Measurements from ENCODE around the gene EML3. TPM values are rescaled to one million over a fixed set of nuclear protein-coding genes. Genes with fewer than 3 reads are reported as not detected.

Gene EML3
- total and polyA plus RNA-seq, 9 donors: 10.7 to 27.7 (median 19.9) TPM

DNA sequence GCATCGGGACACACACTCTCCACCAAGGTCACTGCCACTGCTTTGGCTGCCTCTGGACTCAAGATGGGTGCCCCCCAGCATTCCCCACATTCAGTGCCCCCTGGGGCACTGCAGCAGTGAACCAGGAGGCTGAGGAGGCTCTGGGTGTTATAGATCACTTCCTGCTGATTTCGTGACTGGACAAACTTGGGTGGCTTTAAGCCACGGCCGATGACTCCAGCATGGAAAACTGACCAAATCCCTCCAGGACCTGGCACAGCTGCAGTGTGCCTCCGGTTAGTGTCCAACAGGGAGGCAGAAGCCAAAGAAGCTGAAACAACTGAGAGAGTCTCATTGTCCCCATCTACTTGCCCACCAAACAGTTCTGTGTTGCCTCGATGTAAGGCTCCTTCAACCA lies 35.0 kb upstream of the EML3 start:
- H3K27ac ChIP-seq (ENCODE audit: low read length): no peak overlapping the region
- H3K4me3 ChIP-seq (ENCODE audit: low read length): no peak overlapping the region
- WGBS (ENCODE audit: insufficient coverage): 86% methylated on average over 5 of the region's 6 CpGs
- H3K36me3 ChIP-seq (ENCODE audit: control insufficient read depth, insufficient read depth, low read length): peaks cover 48% of the 10 kb centered on the region
- no peaks in the 10 kb centered on the region for H3K27me3 ChIP-seq (ENCODE audit: control insufficient read depth, insufficient read depth, low read length)
- DNase-seq: no peak
- H3K4me1 ChIP-seq (ENCODE audit: control insufficient read depth, insufficient read depth, low read length): peaks cover 28% of the 10 kb centered on the region
- H3K9me3 ChIP-seq (replicated peaks; ENCODE audit: control insufficient read depth, low read depth, low read length): no peaks in the 10 kb centered on the region

DNA sequence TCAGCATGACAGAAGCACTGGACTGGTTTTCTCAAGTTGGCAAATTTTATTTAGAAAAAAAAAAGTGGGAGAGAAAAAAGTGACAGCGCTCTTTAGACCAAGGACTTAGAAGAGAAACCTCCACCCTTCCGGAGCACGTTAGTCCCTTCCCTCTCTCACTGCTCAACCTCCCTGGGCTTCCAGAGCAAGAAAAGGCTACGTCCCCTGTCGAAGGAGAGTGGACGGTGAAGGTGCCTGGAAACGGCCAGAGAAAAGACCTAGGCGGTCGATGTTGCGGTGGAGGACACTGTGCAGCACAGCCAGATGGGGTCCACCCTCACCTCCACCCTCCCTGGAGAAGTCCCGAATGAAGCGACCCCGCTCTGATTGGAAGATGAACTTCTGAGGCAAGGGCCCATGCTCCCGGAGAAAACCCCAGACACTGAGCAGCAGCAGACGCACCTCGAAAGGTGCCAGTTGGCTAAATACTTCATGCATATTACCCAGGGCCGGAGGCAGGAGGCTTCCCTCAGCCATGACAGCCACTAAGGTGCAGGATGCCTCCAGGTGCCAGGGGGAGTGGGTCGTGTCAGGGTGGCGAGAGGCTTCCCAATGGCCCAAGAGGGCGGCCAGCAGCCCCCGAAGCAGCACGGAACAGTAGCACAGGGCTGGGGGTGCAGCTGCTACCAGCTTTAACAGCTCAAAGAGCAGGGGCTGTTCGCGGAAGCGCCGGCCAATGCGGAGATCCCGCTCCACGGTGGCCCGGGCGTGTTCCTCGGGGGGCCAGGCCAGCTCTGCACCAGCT lies 34.4 kb upstream of the EML3 start:
- Histone ChIP-seq H3K4me3 (ENCODE audit: low read length) (no peak overlapping the region), H3K36me3 (ENCODE audit: control insufficient read depth, insufficient read depth, low read length) (peaks cover 50% of the 10 kb centered on the region), H3K27me3 (ENCODE audit: control insufficient read depth, insufficient read depth, low read length) (no peaks in the 10 kb centered on the region), H3K4me1 (ENCODE audit: control insufficient read depth, insufficient read depth, low read length) (peaks cover 23% of the 10 kb centered on the region), H3K27ac (ENCODE audit: low read length) (peak overlapping the region; percentile 69), H3K9me3 (replicated peaks; ENCODE audit: control insufficient read depth, low read depth, low read length) (no peaks in the 10 kb centered on the region)
- WGBS (ENCODE audit: insufficient coverage): 71% methylated on average over 24 of the region's 32 CpGs
- DNase-seq: no peak

DNA sequence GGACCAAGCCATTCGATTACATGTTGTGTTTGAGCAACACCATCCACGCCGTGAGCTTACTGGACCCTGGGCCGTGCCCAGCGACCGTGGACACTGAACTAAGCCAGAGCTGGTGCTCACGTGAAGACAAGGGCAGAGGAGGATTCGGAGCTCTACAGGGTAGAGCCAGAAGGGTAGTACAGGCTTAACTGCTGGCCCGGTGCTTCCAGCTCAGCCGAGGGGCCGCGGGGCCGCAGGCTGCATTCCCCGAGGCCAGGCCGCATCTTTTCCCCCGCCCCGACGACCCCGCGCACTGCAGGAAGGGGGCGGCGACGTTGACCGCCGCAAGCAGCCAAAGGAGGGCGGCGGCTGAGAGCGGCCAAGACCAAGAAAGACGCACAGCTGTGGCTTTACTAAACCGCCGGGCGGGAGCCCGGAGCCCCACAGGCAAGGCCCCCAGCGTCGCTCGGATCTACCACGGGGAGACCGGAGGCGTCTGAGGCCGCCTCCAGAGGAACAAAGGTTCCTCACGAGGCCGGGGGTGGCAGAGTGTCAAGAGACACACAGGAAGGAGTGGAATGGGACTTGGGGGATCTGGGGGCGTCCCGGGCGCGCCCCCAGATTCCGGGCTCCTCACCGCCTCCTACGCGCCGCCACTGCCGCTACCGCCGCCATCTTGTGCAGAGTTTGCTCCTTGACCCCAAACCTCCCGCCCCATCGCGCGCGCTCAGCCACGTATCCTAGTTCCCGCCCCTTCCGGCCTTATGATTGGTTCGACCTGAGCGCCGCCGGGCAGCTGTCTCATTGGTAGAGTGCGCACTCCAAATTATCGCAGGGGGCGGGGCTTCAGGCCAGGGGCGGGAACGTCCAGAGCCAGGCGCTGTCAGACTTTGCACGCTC lies 33.6 kb upstream of the EML3 start, which contains the start of gene GANAB:
TSS of gene GANAB (minus strand) at position 668 of the 879 bp plus-strand sequence. CDS start at position 654, 14 bp downstream.
- Histone ChIP-seq H3K27ac (ENCODE audit: low read length) (peak within 1 kb of the TSS; percentile 99), H3K4me1 (ENCODE audit: control insufficient read depth, insufficient read depth, low read length) (peaks cover 17% of the 10 kb centered on the region), H3K36me3 (ENCODE audit: control insufficient read depth, insufficient read depth, low read length) (peaks cover 50% of the 10 kb centered on the region), H3K4me3 (ENCODE audit: low read length) (peak within 1 kb of the TSS; percentile 98), H3K27me3 (ENCODE audit: control insufficient read depth, insufficient read depth, low read length) (no peaks in the 10 kb centered on the region), H3K9me3 (replicated peaks; ENCODE audit: control insufficient read depth, low read depth, low read length) (no peaks in the 10 kb centered on the region)
- DNase-seq: peak; percentile 99
- WGBS (ENCODE audit: insufficient coverage): under 1% methylated on average over 70 of the region's 73 CpGs

DNA sequence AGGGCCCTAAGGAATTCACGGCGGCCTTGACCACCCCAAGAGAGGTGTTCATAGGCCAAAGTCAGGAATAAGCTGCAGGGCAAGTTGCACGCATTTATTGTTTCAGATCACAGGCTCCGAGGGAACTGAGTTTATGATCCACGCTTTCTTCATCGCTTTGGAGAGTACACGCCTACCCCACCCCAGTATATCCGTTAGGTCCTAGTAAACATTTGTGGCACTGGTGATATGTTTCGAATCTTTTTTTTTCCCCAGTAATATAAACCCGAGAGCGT lies 33.0 kb upstream of the EML3 start:
- Histone ChIP-seq H3K4me3 (ENCODE audit: low read length) (peak overlapping the region; percentile 98), H3K27ac (ENCODE audit: low read length) (peak overlapping the region; percentile 99), H3K36me3 (ENCODE audit: control insufficient read depth, insufficient read depth, low read length) (peaks cover 52% of the 10 kb centered on the region), H3K4me1 (ENCODE audit: control insufficient read depth, insufficient read depth, low read length) (peaks cover 17% of the 10 kb centered on the region), H3K27me3 (ENCODE audit: control insufficient read depth, insufficient read depth, low read length) (no peaks in the 10 kb centered on the region), H3K9me3 (replicated peaks; ENCODE audit: control insufficient read depth, low read depth, low read length) (no peaks in the 10 kb centered on the region)
- no peak for DNase-seq
- WGBS (ENCODE audit: insufficient coverage): 14% methylated on average over 2 of the region's 11 CpGs

DNA sequence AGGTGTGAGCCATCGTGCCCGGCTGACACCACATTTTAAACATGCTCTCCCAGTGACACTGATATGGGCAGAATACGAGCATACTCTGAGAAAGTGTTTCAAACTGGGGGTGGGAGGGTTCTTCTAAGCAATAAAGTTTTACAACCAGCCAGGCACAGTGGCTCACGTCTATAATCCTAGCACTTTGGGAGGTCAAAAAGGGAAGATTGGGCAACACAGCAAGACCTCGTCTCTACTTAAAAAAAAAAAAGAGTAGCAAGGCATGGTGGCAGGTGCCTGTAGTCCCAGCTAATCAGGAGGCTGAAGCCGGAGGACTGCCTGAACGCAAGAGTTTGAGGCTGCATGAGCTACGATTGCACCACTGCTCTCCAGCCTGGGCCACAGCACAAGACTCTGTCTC lies 31.6 kb upstream of the EML3 start:
- 77% methylated on average over 4 of the region's 8 CpGs for WGBS (ENCODE audit: insufficient coverage)
- no peaks in the 10 kb centered on the region for H3K27me3 ChIP-seq (ENCODE audit: control insufficient read depth, insufficient read depth, low read length)
- DNase-seq: no peak
- peaks cover 17% of the 10 kb centered on the region for H3K4me1 ChIP-seq (ENCODE audit: control insufficient read depth, insufficient read depth, low read length)
- H3K36me3 ChIP-seq (ENCODE audit: control insufficient read depth, insufficient read depth, low read length): peaks cover 52% of the 10 kb centered on the region
- no peak overlapping the region for H3K4me3 ChIP-seq (ENCODE audit: low read length)
- H3K9me3 ChIP-seq (replicated peaks; ENCODE audit: control insufficient read depth, low read depth, low read length): no peaks in the 10 kb centered on the region
- H3K27ac ChIP-seq (ENCODE audit: low read length): no peak overlapping the region

DNA sequence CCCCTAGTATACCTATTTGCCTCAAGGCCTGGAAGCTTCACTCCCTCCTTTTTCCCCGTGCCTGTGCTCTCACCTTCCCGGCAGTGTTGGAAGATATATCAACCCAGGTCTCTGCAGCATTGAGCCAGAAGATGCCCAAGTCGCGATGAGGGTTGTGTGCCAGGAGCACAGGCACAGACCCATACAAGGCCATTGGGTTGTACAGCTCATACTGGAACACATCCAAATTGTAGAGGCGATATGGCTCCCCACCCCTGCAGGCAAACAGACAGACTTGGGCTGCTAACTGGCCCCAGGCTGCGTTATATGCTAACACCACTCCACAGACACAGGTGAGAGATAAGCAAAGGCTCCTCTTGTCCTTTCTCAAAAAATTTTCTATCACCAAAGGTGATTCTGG lies 19.9 kb upstream of the EML3 start:
- DNase-seq: no peak
- 90% methylated on average over 3 of the region's 6 CpGs for WGBS (ENCODE audit: insufficient coverage)
- Histone ChIP-seq H3K9me3 (replicated peaks; ENCODE audit: control insufficient read depth, low read depth, low read length) (no peaks in the 10 kb centered on the region), H3K4me1 (ENCODE audit: control insufficient read depth, insufficient read depth, low read length) (no peaks in the 10 kb centered on the region), H3K4me3 (ENCODE audit: low read length) (no peak overlapping the region), H3K36me3 (ENCODE audit: control insufficient read depth, insufficient read depth, low read length) (peaks cover 94% of the 10 kb centered on the region), H3K27ac (ENCODE audit: low read length) (no peak overlapping the region), H3K27me3 (ENCODE audit: control insufficient read depth, insufficient read depth, low read length) (no peaks in the 10 kb centered on the region)

DNA sequence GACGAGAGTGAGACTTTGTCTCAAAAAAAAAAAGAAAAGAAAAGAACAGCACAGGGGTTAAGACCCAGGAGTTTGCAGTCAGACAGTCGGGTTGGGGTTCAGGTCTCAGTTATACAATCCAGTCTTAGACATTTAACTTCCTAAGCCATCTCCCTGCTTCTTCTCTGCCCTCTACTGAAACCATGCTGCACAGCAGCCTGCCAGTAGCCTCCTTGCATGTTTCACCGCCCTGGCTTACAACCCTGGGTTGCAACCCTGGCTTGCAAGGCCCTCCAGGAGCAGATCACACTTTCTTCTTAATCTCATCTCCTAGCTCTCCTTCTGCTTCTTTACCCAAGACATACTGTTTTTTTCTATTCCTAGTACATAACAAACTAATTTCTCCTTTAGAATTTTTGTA lies 15.1 kb upstream of the EML3 start:
- H3K9me3 ChIP-seq (replicated peaks; ENCODE audit: control insufficient read depth, low read depth, low read length): no peaks in the 10 kb centered on the region
- H3K27me3 ChIP-seq (ENCODE audit: control insufficient read depth, insufficient read depth, low read length): no peaks in the 10 kb centered on the region
- H3K27ac ChIP-seq (ENCODE audit: low read length): no peak overlapping the region
- DNase-seq: no peak
- WGBS (ENCODE audit: insufficient coverage): 52% methylated on average over 3 of the region's 3 CpGs
- no peak overlapping the region for H3K4me3 ChIP-seq (ENCODE audit: low read length)
- peaks cover 79% of the 10 kb centered on the region for H3K36me3 ChIP-seq (ENCODE audit: control insufficient read depth, insufficient read depth, low read length)
- no peaks in the 10 kb centered on the region for H3K4me1 ChIP-seq (ENCODE audit: control insufficient read depth, insufficient read depth, low read length)

DNA sequence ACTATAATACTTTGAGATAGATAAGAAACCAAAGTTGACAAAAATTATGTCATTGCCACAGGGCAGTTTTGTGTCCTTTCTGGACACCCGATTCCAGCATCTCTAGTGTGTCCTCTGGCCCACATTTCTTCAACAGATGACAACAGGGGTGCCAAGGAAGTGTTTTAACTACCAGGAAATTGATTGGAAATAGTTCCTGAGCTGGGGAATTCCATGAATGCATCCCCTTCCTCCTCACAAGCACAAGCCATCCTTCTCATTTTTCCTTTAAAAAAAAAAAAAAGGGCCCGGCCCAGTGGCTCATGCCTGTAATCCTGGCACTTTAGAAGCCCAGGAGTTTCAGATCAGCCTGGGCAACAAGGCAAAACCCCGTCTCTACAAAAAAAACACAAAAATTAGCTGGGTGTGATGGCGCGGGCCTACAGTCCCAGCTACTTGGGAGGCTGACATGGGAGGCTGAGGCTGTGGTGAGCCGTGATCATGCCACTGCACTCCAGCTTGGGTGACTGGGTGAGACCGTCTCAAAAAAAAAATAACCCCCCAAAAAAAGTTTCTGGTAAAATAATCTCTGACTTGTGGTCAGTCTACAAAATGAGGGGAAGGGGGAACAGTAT lies 10.0 kb upstream of the EML3 start:
- Histone ChIP-seq H3K9me3 (replicated peaks; ENCODE audit: control insufficient read depth, low read depth, low read length) (no peaks in the 10 kb centered on the region), H3K36me3 (ENCODE audit: control insufficient read depth, insufficient read depth, low read length) (peaks cover 32% of the 10 kb centered on the region), H3K4me3 (ENCODE audit: low read length) (peak overlapping the region; percentile 73), H3K4me1 (ENCODE audit: control insufficient read depth, insufficient read depth, low read length) (peaks cover 19% of the 10 kb centered on the region), H3K27me3 (ENCODE audit: control insufficient read depth, insufficient read depth, low read length) (no peaks in the 10 kb centered on the region), H3K27ac (ENCODE audit: low read length) (peak overlapping the region; percentile 96)
- DNase-seq: no peak
- no CpG with 5 or more reads among the region's 7 CpGs for WGBS (ENCODE audit: insufficient coverage)

DNA sequence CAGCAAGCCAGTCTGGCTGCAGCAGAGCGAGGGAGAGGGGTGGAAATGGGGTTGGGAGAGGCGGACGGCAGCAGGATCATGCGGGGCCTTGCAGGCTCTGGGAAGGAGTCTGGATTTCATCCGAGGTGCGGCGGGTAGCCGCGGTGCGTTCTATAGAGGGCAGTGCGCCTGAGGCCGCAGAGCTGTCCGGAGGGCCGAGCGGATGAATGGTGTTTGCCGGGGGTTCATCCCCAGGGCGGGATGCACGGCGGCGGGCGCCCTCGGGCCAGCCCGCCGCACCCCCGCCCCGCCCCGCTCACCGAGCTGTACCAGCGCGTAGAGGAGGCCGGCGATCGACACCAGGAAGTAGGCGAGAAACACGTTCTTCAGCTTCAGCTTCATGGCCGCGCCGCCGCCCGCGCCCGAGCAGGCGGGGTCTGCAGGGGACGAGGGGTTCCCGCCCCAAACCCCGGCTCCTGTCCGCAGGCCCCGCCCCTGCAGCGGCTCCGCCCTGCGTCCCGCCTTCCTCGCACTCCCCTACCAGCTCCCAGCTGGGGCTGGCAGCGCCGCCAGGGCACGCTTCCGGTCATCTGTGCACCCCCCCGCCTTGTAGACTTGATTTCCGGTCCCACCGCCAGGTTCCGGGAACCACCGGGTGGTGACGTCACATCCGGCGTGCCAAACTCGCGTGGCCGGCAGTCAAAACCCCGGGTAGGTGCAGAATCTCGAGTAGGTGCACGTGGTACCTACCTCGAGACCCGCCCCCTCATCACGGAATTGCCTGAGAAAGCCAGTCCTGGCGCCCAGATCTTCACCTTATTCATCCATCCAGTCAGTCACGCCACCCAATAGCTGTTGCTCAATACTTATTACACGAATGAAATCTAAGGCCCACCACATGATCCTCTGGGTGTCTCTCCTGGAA lies 9.2 kb upstream of the EML3 start, which contains the start of gene B3GAT3:
TSS of gene B3GAT3 (minus strand) at position 420 of the 904 bp plus-strand sequence. CDS start at position 381, 39 bp downstream.
- DNase-seq: peak; percentile 98
- peak within 1 kb of the TSS; percentile 96 for H3K27ac ChIP-seq (ENCODE audit: low read length)
- peaks cover 19% of the 10 kb centered on the region for H3K4me1 ChIP-seq (ENCODE audit: control insufficient read depth, insufficient read depth, low read length)
- H3K4me3 ChIP-seq (ENCODE audit: low read length): peak within 1 kb of the TSS; percentile 73
- WGBS (ENCODE audit: insufficient coverage): under 1% methylated on average over 75 of the region's 77 CpGs
- H3K36me3 ChIP-seq (ENCODE audit: control insufficient read depth, insufficient read depth, low read length): peaks cover 33% of the 10 kb centered on the region
- no peaks in the 10 kb centered on the region for H3K9me3 ChIP-seq (replicated peaks; ENCODE audit: control insufficient read depth, low read depth, low read length)
- no peaks in the 10 kb centered on the region for H3K27me3 ChIP-seq (ENCODE audit: control insufficient read depth, insufficient read depth, low read length)
